Measurements from ENCODE around the gene PHLPP2. TPM values are rescaled to one million over a fixed set of nuclear protein-coding genes. Genes with fewer than 3 reads are reported as not detected.

PHLPP2 gene
- total RNA-seq, 4 donors from 2014 or later: 50.5 to 98.4 (median 89.6) TPM

DNA sequence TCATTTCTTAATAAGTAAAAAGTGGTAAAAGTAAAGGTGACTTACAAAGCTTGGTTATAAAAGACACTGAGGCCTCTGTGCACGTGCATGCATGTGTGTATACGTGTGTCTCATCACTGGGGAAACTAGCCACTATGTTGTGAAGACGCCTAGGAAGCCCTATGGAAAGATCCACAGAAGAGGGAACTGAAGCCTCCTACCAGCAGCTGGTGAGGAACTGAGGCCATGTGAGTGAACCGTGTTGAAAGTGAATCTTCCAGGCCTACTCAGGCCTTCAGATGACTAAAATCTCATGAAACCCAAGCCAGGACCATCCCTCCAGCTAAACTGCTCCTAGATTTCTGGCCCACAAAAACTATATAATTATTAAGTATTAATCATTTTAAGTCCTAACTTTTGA, 23.7 kb downstream of the PHLPP2 start:
- no peak overlapping the region for H3K27ac ChIP-seq
- no peaks in the 10 kb centered on the region for H3K27me3 ChIP-seq
- no peak overlapping the region for H3K4me3 ChIP-seq
- H3K9me3 ChIP-seq: no peaks in the 10 kb centered on the region
- 82 to 92% methylated on average over 4 of the region's 4 CpGs for WGBS, 2 donors (ENCODE audit: low coverage in 1 of 2)
- intact Hi-C loops (cut with DNase I; ENCODE audit: low total_unique reads): no loop called here
- in situ Hi-C loops (cut with MboI; ENCODE audit: low pct_ligation_motif_present in 1 of 4, low pct_unique_long_range_greater_than_20kb in 1 of 4, low sequenced_read_pairs in 3 of 4): no loop called here
- no peak for DNase-seq
- H3K36me3 ChIP-seq: peaks cover 0 to 6% (median 0%) of the 10 kb centered on the region in 4 donors
- no peaks in the 10 kb centered on the region for H3K4me1 ChIP-seq
- no peak for TF ChIP-seq POLR2A (IDR thresholded peaks at IDR 0.05)
- TF ChIP-seq POLR2AphosphoS5 (IDR thresholded peaks at IDR 0.05): no peak
- no peak for TF ChIP-seq EP300 (IDR thresholded peaks at IDR 0.05; ENCODE audit: low read depth)
- TF ChIP-seq, protein P1, sequence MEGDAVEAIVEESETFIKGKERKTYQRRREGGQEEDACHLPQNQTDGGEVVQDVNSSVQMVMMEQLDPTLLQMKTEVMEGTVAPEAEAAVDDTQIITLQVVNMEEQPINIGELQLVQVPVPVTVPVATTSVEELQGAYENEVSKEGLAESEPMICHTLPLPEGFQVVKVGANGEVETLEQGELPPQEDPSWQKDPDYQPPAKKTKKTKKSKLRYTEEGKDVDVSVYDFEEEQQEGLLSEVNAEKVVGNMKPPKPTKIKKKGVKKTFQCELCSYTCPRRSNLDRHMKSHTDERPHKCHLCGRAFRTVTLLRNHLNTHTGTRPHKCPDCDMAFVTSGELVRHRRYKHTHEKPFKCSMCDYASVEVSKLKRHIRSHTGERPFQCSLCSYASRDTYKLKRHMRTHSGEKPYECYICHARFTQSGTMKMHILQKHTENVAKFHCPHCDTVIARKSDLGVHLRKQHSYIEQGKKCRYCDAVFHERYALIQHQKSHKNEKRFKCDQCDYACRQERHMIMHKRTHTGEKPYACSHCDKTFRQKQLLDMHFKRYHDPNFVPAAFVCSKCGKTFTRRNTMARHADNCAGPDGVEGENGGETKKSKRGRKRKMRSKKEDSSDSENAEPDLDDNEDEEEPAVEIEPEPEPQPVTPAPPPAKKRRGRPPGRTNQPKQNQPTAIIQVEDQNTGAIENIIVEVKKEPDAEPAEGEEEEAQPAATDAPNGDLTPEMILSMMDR (IDR thresholded peaks at IDR 0.05): no peak

DNA sequence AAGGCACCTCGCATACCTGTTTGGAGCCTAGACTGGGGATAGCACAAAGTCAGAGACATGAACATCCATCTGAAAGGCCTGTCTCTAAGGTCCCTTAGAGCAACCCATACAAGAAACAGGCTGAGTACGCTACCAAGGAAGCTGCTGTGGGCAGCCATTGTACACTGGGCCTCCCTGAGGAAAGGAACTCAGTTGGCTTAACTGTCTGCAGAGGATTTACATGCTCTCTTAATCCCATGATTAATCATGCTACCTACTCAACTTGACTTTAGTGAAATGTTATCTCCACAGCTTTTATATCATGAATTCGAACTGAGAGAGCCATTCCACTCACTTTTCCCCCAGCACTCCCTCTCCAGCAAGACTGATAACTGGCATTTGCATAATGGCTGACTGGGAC, 26.0 kb downstream of the PHLPP2 start:
- TF ChIP-seq, protein P1 (IDR thresholded peaks at IDR 0.05): no peak
- TF ChIP-seq POLR2AphosphoS5 (IDR thresholded peaks at IDR 0.05): no peak
- no peak for TF ChIP-seq POLR2A (IDR thresholded peaks at IDR 0.05)
- no peak for TF ChIP-seq EP300 (IDR thresholded peaks at IDR 0.05; ENCODE audit: low read depth)
- Histone ChIP-seq H3K4me1 (no peaks in the 10 kb centered on the region), H3K36me3 (peaks cover 0 to 6% (median 0%) of the 10 kb centered on the region in 4 donors), H3K9me3 (no peaks in the 10 kb centered on the region), H3K27ac (no peak overlapping the region), H3K4me3 (no peak overlapping the region), H3K27me3 (no peaks in the 10 kb centered on the region)
- no peak for DNase-seq
- 57 to 96% methylated on average over 1 to 3 of the region's 3 CpGs for WGBS, 2 donors (ENCODE audit: low coverage in 1 of 2)
- in situ Hi-C loops (cut with MboI; ENCODE audit: low pct_ligation_motif_present in 1 of 4, low pct_unique_long_range_greater_than_20kb in 1 of 4, low sequenced_read_pairs in 3 of 4): no loop called here
- intact Hi-C loops (cut with DNase I; ENCODE audit: low total_unique reads): no loop called here

DNA sequence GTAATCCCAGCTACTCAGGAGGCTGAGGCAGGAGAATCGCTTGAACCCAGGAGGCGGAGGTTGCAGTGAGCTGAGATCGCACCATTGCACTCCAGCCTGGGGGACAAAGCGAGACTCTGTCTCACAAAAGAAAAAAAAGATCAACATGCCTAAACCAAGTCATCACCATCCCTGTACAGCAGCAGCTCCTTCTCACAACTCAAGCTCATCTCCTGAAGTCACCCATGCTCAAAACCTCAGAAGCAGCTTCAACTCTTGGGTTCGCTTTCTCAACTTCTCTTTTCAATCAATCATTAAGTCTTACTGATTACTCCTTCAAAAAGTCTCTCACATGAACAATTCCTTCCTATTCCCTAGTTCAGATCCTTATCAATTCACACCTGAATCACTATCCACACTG, 31.3 kb downstream of the PHLPP2 start:
- no peaks in the 10 kb centered on the region for H3K4me1 ChIP-seq
- TF ChIP-seq, protein P1 (IDR thresholded peaks at IDR 0.05): no peak
- no peak for TF ChIP-seq POLR2A (IDR thresholded peaks at IDR 0.05)
- DNase-seq: no peak
- no peak overlapping the region for H3K4me3 ChIP-seq
- H3K36me3 ChIP-seq: peaks cover 0 to 18% (median 7%) of the 10 kb centered on the region in 4 donors
- 92 to 99% methylated on average over 5 of the region's 5 CpGs for WGBS, 2 donors (ENCODE audit: low coverage in 1 of 2)
- intact Hi-C loops (cut with DNase I; ENCODE audit: low total_unique reads) (no loop called here), in situ Hi-C loops (cut with MboI; ENCODE audit: low pct_ligation_motif_present in 1 of 4, low pct_unique_long_range_greater_than_20kb in 1 of 4, low sequenced_read_pairs in 3 of 4) (no loop called here)
- no peaks in the 10 kb centered on the region for H3K27me3 ChIP-seq
- H3K9me3 ChIP-seq: no peaks in the 10 kb centered on the region
- H3K27ac ChIP-seq: no peak overlapping the region

DNA sequence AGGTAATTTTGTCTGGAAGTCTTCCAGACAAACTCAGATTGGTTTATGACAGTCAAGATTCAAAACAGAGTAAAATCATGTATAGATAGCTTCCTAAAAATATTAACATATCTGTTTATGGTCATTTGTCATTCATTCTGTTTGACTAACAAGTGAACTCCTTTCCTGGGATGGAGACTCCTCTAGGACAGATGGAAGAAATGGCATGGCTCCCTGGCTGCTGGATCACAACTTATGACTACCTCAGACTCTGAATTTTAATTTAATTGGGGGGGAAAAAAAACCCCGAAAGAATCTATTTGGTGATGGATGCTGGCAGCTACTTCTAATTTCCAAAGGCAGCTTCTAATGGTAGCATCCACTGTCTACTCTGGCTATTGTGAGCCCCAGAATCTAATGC, 34.6 kb downstream of the PHLPP2 start:
- peaks cover 0 to 25% (median 10%) of the 10 kb centered on the region in 4 donors for H3K36me3 ChIP-seq
- H3K27me3 ChIP-seq: no peaks in the 10 kb centered on the region
- DNase-seq: no peak
- in situ Hi-C loops (cut with MboI; ENCODE audit: low pct_ligation_motif_present in 1 of 4, low pct_unique_long_range_greater_than_20kb in 1 of 4, low sequenced_read_pairs in 3 of 4): no loop called here
- TF ChIP-seq POLR2A (IDR thresholded peaks at IDR 0.05) (no peak), EP300 (IDR thresholded peaks at IDR 0.05; ENCODE audit: low read depth) (no peak), POLR2AphosphoS5 (IDR thresholded peaks at IDR 0.05) (no peak)
- TF ChIP-seq, protein P1 (IDR thresholded peaks at IDR 0.05): no peak
- H3K9me3 ChIP-seq: no peaks in the 10 kb centered on the region
- intact Hi-C loops (cut with DNase I; ENCODE audit: low total_unique reads): no loop called here
- H3K4me3 ChIP-seq: no peak overlapping the region
- no peaks in the 10 kb centered on the region for H3K4me1 ChIP-seq
- no peak overlapping the region for H3K27ac ChIP-seq
- WGBS, 2 donors (ENCODE audit: low coverage in 1 of 2): 73% methylated on average over 1 of the region's 1 CpG; no CpG with 5 or more reads in 1 of the 2 donors
